ENCODE data around the gene GRHPR. TPM values are rescaled to one million over a fixed set of nuclear protein-coding genes. Genes with fewer than 3 reads are reported as not detected.
A peak's percentile ranks its signal among the peaks of the same experiment; 100 is the strongest.

The GRHPR gene
- total and polyA plus RNA-seq, 2 of the 8 experiments (the other 6 are each of a cell fraction or from before 2014, with no cell fraction given) = 97.0 to 201 TPM

DNA sequence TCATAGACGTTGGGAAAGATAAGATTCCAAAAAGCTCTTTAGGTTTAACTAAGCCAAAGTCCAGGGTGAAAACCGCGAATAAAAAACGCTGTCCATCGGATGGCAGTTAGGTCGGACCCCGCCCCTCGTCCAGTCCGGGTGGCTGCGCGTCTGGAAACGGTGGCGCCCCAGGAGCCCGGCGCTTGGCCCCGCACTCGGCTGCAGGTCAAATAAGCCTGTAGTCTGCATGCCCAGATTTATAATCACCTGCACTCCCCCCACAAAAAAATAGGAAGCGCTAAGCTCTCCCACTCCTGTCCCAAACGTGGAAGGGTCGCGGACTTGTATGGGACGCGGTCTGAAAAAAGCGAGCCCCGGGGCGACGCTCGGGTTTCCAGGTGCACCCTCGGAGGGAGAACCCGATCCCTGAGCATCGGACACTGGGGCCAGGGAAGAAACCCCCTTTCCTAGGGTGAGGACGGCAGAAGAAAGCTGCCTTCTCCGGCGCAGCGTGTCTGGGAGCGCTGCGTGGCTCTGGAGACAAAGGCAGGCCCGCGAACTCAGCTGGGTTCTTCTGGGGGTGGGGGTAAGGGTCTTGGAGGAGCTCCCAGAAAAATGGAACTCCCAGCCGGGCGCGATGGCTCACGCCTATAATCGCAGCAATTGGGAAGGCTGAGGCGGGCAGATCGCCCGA, 43.7 kb downstream of the GRHPR start (continued):
- TF ChIP-seq RBBP5 (IDR thresholded peaks at IDR 0.05; ENCODE audit: borderline replicate concordance, low read depth, low read length) (peak; percentile 78; the same call in 1 of the 2 replicates), TAF1 (IDR thresholded peaks at IDR 0.05; ENCODE audit: low read depth, low read length) (peak; percentile 84), EP300 (IDR thresholded peaks at IDR 0.05; ENCODE audit: borderline replicate concordance in 1 of 2, low read depth in 2 of 2, low read length in 2 of 2) (no peak), KDM1A (IDR thresholded peaks at IDR 0.05; ENCODE audit: borderline replicate concordance, low read length) (no peak), FOSL1 (IDR thresholded peaks at IDR 0.05; ENCODE audit: insufficient read depth, low read depth, low read length) (no peak), RNF2 (IDR thresholded peaks at IDR 0.05; ENCODE audit: borderline replicate concordance, low read depth, low read length, missing control alignments, poor library complexity, severe bottlenecking) (no peak), EGR1 (IDR thresholded peaks at IDR 0.05; ENCODE audit: borderline replicate concordance, low read depth, low read length) (no peak)
- TF ChIP-seq, protein P1, sequence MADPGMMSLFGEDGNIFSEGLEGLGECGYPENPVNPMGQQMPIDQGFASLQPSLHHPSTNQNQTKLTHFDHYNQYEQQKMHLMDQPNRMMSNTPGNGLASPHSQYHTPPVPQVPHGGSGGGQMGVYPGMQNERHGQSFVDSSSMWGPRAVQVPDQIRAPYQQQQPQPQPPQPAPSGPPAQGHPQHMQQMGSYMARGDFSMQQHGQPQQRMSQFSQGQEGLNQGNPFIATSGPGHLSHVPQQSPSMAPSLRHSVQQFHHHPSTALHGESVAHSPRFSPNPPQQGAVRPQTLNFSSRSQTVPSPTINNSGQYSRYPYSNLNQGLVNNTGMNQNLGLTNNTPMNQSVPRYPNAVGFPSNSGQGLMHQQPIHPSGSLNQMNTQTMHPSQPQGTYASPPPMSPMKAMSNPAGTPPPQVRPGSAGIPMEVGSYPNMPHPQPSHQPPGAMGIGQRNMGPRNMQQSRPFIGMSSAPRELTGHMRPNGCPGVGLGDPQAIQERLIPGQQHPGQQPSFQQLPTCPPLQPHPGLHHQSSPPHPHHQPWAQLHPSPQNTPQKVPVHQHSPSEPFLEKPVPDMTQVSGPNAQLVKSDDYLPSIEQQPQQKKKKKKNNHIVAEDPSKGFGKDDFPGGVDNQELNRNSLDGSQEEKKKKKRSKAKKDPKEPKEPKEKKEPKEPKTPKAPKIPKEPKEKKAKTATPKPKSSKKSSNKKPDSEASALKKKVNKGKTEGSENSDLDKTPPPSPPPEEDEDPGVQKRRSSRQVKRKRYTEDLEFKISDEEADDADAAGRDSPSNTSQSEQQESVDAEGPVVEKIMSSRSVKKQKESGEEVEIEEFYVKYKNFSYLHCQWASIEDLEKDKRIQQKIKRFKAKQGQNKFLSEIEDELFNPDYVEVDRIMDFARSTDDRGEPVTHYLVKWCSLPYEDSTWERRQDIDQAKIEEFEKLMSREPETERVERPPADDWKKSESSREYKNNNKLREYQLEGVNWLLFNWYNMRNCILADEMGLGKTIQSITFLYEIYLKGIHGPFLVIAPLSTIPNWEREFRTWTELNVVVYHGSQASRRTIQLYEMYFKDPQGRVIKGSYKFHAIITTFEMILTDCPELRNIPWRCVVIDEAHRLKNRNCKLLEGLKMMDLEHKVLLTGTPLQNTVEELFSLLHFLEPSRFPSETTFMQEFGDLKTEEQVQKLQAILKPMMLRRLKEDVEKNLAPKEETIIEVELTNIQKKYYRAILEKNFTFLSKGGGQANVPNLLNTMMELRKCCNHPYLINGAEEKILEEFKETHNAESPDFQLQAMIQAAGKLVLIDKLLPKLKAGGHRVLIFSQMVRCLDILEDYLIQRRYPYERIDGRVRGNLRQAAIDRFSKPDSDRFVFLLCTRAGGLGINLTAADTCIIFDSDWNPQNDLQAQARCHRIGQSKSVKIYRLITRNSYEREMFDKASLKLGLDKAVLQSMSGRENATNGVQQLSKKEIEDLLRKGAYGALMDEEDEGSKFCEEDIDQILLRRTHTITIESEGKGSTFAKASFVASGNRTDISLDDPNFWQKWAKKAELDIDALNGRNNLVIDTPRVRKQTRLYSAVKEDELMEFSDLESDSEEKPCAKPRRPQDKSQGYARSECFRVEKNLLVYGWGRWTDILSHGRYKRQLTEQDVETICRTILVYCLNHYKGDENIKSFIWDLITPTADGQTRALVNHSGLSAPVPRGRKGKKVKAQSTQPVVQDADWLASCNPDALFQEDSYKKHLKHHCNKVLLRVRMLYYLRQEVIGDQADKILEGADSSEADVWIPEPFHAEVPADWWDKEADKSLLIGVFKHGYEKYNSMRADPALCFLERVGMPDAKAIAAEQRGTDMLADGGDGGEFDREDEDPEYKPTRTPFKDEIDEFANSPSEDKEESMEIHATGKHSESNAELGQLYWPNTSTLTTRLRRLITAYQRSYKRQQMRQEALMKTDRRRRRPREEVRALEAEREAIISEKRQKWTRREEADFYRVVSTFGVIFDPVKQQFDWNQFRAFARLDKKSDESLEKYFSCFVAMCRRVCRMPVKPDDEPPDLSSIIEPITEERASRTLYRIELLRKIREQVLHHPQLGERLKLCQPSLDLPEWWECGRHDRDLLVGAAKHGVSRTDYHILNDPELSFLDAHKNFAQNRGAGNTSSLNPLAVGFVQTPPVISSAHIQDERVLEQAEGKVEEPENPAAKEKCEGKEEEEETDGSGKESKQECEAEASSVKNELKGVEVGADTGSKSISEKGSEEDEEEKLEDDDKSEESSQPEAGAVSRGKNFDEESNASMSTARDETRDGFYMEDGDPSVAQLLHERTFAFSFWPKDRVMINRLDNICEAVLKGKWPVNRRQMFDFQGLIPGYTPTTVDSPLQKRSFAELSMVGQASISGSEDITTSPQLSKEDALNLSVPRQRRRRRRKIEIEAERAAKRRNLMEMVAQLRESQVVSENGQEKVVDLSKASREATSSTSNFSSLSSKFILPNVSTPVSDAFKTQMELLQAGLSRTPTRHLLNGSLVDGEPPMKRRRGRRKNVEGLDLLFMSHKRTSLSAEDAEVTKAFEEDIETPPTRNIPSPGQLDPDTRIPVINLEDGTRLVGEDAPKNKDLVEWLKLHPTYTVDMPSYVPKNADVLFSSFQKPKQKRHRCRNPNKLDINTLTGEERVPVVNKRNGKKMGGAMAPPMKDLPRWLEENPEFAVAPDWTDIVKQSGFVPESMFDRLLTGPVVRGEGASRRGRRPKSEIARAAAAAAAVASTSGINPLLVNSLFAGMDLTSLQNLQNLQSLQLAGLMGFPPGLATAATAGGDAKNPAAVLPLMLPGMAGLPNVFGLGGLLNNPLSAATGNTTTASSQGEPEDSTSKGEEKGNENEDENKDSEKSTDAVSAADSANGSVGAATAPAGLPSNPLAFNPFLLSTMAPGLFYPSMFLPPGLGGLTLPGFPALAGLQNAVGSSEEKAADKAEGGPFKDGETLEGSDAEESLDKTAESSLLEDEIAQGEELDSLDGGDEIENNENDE (IDR thresholded peaks at IDR 0.05; ENCODE audit: insufficient replicate concordance, low read length) = no peak
- TF ChIP-seq, protein P2, sequence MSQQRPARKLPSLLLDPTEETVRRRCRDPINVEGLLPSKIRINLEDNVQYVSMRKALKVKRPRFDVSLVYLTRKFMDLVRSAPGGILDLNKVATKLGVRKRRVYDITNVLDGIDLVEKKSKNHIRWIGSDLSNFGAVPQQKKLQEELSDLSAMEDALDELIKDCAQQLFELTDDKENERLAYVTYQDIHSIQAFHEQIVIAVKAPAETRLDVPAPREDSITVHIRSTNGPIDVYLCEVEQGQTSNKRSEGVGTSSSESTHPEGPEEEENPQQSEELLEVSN (IDR thresholded peaks at IDR 0.05) = no peak

All from H1 (cell line).